Nephron (organoid): ENCODE data around the gene PARG.
A peak's percentile ranks its signal among the peaks of the same experiment; 100 is the strongest.
"Not testable (repeated sequence)": the region's sequence is repeated elsewhere in the genome, so short reads cannot be mapped to it uniquely, and the experiment has no call there.

Experiments
- H3K27ac Mint-ChIP-seq, 3 experiments: 2 replicates each; pipeline ENCODE4 v1.8.0; 2020; ENCODE audit warnings: mixed read lengths in 3 of 3, mild to moderate bottlenecking in 2 of 3, moderate library complexity in 1 of 3
- H3K27me3 Mint-ChIP-seq: 2 replicates; pipeline ENCODE4 v1.8.0; 2021; ENCODE audit warnings: low read depth, mild to moderate bottlenecking, moderate library complexity, mixed read lengths
- H3K36me3 Mint-ChIP-seq: 2 replicates; pipeline ENCODE4 v1.8.0; 2020; ENCODE audit warnings: low read depth, mixed read lengths
- H3K4me1 Mint-ChIP-seq: 2 replicates; pipeline ENCODE4 v1.8.0; 2020; ENCODE audit warnings: mixed read lengths
- H3K4me3 Mint-ChIP-seq, 3 experiments: 2 replicates each; pipeline ENCODE4 v1.8.0; 2020; ENCODE audit warnings: mild to moderate bottlenecking in 3 of 3, mixed read lengths in 3 of 3, moderate library complexity in 2 of 3
- H3K9me3 Mint-ChIP-seq: 2 replicates; pipeline ENCODE4 v1.8.0; 2020; ENCODE audit warnings: mixed read lengths
- CTCF ChIP-seq, 3 experiments: fragments of 200-600 bp; sonication (generic); IDR thresholded peaks; one replicate each; pipeline ENCODE4 v1.5.0; 2021; ENCODE audit warnings: antibody characterized with exemption in 3 of 3; ENCODE audit not compliant: unreplicated experiment in 3 of 3

PARG gene

GRCh38 chr10:49941447-49942338 lies at the start of gene PARG, which contains the start of gene TIMM23B:
PARG (minus strand) TSS chr10:49942027; CDS start chr10:49941725, 302 bp downstream.
TIMM23B (plus strand) TSS chr10:49942053; CDS start chr10:49942195, 142 bp downstream.
- H3K27ac Mint-ChIP-seq: peak within 1 kb of the TSS; percentile 93 to 98 (median 97)
- peak in 1 of 3 experiments; percentile 12 for TF ChIP-seq CTCF (IDR thresholded peaks at IDR 0.05; ENCODE audit: unreplicated experiment in 3 of 3)
- peaks cover 31% of the 10 kb centered on the region for H3K4me1 Mint-ChIP-seq
- not testable (repeated sequence) for H3K36me3 Mint-ChIP-seq, H3K27me3 Mint-ChIP-seq, H3K9me3 Mint-ChIP-seq
- H3K4me3 Mint-ChIP-seq: peak within 1 kb of the TSS; percentile 99 to 100 (median 100)

DNA sequence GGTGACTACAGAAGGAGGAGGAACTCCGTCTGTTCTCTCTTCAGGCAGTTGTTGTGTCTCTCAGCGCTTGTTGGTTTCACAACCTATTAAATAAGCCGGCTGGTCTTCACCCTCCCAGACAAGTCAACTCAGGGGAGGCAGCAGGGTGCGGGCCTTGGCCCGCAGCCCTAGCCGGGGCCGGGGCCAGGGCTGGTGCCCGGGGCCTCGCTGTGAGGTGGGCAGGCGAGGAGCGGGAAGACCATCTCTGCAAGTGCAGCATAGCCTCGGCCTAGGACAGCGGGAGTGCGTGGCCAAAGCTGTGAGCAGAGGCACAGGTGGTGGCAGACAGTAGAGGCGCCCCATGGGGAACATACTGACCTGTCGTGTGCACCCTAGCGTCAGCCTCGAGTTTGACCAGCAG lies 46.5 kb upstream of the PARG start, which contains the start of gene AGAP6:
AGAP6 (plus strand) TSS at position 31 of the 400 bp plus-strand sequence; CDS start at position 341, 310 bp downstream.
- H3K4me1 Mint-ChIP-seq, H3K4me3 Mint-ChIP-seq, H3K36me3 Mint-ChIP-seq, H3K27me3 Mint-ChIP-seq, H3K27ac Mint-ChIP-seq, H3K9me3 Mint-ChIP-seq: not testable (repeated sequence)

- H3K27me3 Mint-ChIP-seq, H3K4me1 Mint-ChIP-seq, H3K9me3 Mint-ChIP-seq, H3K4me3 Mint-ChIP-seq, H3K36me3 Mint-ChIP-seq, H3K27ac Mint-ChIP-seq: not testable (repeated sequence)
Measured at GRCh38 chr10:49987207-49987606, 45.4 kb upstream of the PARG start.

GRCh38 chr10:49977756-49978155 lies 35.9 kb upstream of the PARG start:
- not testable (repeated sequence) for H3K9me3 Mint-ChIP-seq, H3K27me3 Mint-ChIP-seq, H3K36me3 Mint-ChIP-seq, H3K4me3 Mint-ChIP-seq, H3K4me1 Mint-ChIP-seq, H3K27ac Mint-ChIP-seq

GRCh38 chr10:49972094-49972493 lies 30.3 kb upstream of the PARG start:
- peaks cover 16% of the 10 kb centered on the region for H3K36me3 Mint-ChIP-seq
- not testable (repeated sequence) for H3K4me1 Mint-ChIP-seq, H3K9me3 Mint-ChIP-seq, H3K27ac Mint-ChIP-seq, H3K4me3 Mint-ChIP-seq, H3K27me3 Mint-ChIP-seq

GRCh38 chr10:49971466-49971865 lies 29.6 kb upstream of the PARG start:
- H3K27ac Mint-ChIP-seq, H3K27me3 Mint-ChIP-seq, H3K4me1 Mint-ChIP-seq, H3K4me3 Mint-ChIP-seq, H3K9me3 Mint-ChIP-seq: not testable (repeated sequence)
- H3K36me3 Mint-ChIP-seq: peaks cover 16% of the 10 kb centered on the region

DNA sequence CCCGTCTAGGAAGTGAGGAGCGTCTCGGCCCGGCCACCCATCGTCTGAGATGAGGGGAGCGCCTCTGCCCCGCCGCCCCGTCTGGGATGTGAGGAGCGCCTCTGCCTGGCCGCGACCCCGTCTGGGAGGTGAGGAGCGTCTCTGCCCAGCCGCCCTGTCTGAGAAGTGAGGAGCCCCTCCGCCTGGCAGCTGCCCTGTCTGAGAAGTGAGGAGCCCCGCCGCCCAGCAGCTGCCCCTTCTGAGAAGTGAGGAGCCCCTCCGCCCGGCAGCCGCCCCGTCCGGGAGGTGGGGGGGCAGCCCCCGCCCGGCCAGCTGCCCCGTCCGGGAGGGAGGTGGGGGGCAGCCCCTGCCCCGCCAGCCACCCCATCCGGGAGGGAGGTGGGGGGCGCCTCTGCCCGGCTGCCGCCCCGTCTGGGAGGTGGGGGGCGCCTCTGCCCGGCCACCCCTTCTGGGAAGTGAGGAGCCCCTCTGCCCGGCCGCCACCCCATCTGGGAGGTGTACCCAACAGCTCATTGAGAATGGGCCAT lies 28.6 kb upstream of the PARG start:
- not testable (repeated sequence) for H3K4me3 Mint-ChIP-seq, H3K27ac Mint-ChIP-seq, H3K9me3 Mint-ChIP-seq, H3K4me1 Mint-ChIP-seq, H3K27me3 Mint-ChIP-seq
- H3K36me3 Mint-ChIP-seq: peaks cover 21% of the 10 kb centered on the region

- not testable (repeated sequence) for H3K27ac Mint-ChIP-seq, H3K4me3 Mint-ChIP-seq, H3K9me3 Mint-ChIP-seq, H3K4me1 Mint-ChIP-seq, H3K27me3 Mint-ChIP-seq
- peaks cover 29% of the 10 kb centered on the region for H3K36me3 Mint-ChIP-seq
Measured at GRCh38 chr10:49953122-49953521, 11.3 kb upstream of the PARG start.

GRCh38 chr10:49952006-49952405 lies 10.2 kb upstream of the PARG start:
- H3K9me3 Mint-ChIP-seq, H3K27me3 Mint-ChIP-seq, H3K4me3 Mint-ChIP-seq, H3K4me1 Mint-ChIP-seq, H3K27ac Mint-ChIP-seq: not testable (repeated sequence)
- H3K36me3 Mint-ChIP-seq: peaks cover 32% of the 10 kb centered on the region

- not testable (repeated sequence) for H3K27me3 Mint-ChIP-seq, H3K4me3 Mint-ChIP-seq, H3K9me3 Mint-ChIP-seq, H3K27ac Mint-ChIP-seq, H3K4me1 Mint-ChIP-seq
- peaks cover 32% of the 10 kb centered on the region for H3K36me3 Mint-ChIP-seq
Measured at GRCh38 chr10:49948737-49949136, 6.9 kb upstream of the PARG start.

DNA sequence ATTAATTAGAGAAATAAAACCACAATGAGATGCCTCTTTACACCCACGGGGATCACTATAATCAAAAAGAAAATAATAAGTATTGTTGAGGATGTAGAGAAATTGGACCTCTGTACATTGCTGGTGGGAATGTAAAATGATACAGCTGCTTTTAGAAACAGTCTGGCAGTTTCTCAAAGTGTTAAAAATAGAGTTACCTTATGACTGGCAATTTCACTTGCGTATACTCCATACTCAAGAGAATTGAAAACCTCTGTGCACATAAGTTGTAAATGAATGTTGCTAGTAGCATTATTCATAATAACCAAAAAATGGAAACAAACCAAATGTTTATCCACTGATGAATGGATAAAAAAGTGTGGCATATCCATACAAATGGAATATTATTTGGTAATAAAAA lies 6.3 kb upstream of the PARG start:
- H3K27me3 Mint-ChIP-seq, H3K27ac Mint-ChIP-seq, H3K4me1 Mint-ChIP-seq, H3K9me3 Mint-ChIP-seq, H3K4me3 Mint-ChIP-seq: not testable (repeated sequence)
- H3K36me3 Mint-ChIP-seq: peaks cover 33% of the 10 kb centered on the region

GRCh38 chr10:49943607-49944006 lies 1.8 kb upstream of the PARG start:
- not testable (repeated sequence) for H3K27me3 Mint-ChIP-seq, H3K9me3 Mint-ChIP-seq, H3K27ac Mint-ChIP-seq
- peaks cover 31% of the 10 kb centered on the region for H3K4me1 Mint-ChIP-seq
- peak overlapping the region; percentile 55 to 99 (median 57) for H3K4me3 Mint-ChIP-seq
- H3K36me3 Mint-ChIP-seq: peaks cover 22% of the 10 kb centered on the region

- H3K9me3 Mint-ChIP-seq, H3K27me3 Mint-ChIP-seq: not testable (repeated sequence)
- H3K27ac Mint-ChIP-seq: peak overlapping the region; percentile 93 to 98 (median 97)
- peaks cover 14% of the 10 kb centered on the region for H3K36me3 Mint-ChIP-seq
- H3K4me1 Mint-ChIP-seq: peaks cover 31% of the 10 kb centered on the region
- peak overlapping the region; percentile 99 to 100 (median 100) for H3K4me3 Mint-ChIP-seq
Measured at GRCh38 chr10:49942339-49942705, 495 bp upstream of the PARG start.

DNA sequence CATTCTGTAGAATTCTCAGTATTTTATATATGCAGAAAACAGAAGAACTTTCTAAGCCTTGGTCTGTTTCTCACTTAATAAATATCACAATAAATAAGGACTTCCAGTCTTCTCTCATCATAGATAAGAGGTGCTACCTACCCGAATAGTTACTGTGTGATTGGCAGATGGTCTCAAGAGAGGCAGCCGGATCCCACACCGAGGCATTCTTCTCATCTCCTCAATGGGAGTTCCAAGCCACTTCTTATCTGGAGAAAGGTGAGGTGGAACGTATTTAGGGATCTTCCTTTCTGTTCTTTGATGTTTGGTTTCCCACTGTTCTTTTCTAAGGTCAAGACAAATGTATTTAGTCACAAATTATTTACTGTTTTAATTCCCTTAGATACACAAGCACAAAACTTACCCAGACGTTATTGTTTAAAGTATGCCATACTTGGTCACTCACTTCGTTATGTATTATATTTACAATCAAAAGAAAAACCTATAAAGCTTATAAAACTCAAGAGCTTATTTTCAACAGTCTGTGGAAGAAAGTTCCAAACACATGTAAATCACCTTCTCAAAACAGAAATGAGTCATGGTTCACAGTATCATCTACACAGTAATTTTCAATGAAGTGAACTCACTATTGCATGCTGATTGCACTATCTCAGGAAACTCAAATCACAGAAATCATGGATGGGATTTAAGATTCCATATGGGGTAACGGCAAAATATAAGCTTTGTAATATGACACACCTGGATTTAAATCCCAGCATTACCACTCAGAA lies 9.7 kb downstream of the PARG start:
- not testable (repeated sequence) for H3K27ac Mint-ChIP-seq, H3K4me3 Mint-ChIP-seq, H3K9me3 Mint-ChIP-seq, H3K36me3 Mint-ChIP-seq, H3K27me3 Mint-ChIP-seq, H3K4me1 Mint-ChIP-seq
